Gastroesophageal sphincter (tissue), 3 donors: Measurements from ENCODE around the gene GOLIM4.

Experiments used
- EP300 ChIP-seq: sonication (generic); formaldehyde crosslinking; IDR thresholded peaks from one replicate; pipeline ENCODE4 v1.6.1; 2017; ENCODE audit warnings: antibody characterized with exemption, mild to moderate bottlenecking
- POLR2A ChIP-seq, 2 donors: fragments of 450-650 bp; IDR thresholded peaks; one replicate each; pipeline ENCODE4 v1.6.1; 2017; ENCODE audit warnings: antibody characterized with exemption in 2 of 2, mild to moderate bottlenecking in 2 of 2, moderate library complexity in 1 of 2
- POLR2AphosphoS5 ChIP-seq: sonication (generic); formaldehyde crosslinking; IDR thresholded peaks from one replicate; pipeline ENCODE4 v1.6.1; 2017; ENCODE audit warnings: antibody characterized with exemption
- TF ChIP-seq, protein P1 (sequence below), 4 experiments: fragments of 200-600 bp in 2 of 4; fragments of 450-650 bp in 2 of 4; sonication (generic) in 1 of 4; IDR thresholded peaks; one replicate each; pipeline ENCODE4 v1.5.1; 2017 to 2019; ENCODE audit warnings: antibody characterized with exemption in 4 of 4, mild to moderate bottlenecking in 2 of 4, moderate library complexity in 2 of 4

DNA sequence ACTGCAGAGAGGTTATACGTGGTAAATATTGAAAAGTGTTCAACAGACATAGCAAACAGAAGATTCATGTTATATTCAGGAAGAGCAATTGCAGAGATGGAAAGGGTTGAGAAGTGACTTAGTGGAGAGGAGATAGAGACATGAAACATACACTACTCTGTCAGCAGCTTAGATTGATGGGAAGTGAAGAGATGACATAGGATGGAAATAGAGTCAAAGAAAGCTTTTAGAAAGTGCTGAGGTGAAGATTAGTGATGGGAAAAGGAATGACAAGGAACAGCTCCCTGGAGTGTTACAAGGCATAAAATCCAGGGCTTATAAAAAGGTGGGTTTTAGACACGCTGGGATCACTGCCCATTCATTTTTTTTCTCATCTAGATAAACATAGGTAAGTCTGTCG lies 17.2 kb upstream of the GOLIM4 start:
- no peak for TF ChIP-seq POLR2AphosphoS5
- TF ChIP-seq, protein P1, sequence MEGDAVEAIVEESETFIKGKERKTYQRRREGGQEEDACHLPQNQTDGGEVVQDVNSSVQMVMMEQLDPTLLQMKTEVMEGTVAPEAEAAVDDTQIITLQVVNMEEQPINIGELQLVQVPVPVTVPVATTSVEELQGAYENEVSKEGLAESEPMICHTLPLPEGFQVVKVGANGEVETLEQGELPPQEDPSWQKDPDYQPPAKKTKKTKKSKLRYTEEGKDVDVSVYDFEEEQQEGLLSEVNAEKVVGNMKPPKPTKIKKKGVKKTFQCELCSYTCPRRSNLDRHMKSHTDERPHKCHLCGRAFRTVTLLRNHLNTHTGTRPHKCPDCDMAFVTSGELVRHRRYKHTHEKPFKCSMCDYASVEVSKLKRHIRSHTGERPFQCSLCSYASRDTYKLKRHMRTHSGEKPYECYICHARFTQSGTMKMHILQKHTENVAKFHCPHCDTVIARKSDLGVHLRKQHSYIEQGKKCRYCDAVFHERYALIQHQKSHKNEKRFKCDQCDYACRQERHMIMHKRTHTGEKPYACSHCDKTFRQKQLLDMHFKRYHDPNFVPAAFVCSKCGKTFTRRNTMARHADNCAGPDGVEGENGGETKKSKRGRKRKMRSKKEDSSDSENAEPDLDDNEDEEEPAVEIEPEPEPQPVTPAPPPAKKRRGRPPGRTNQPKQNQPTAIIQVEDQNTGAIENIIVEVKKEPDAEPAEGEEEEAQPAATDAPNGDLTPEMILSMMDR (IDR thresholded peaks at IDR 0.05): no peak
- TF ChIP-seq EP300: no peak
- TF ChIP-seq POLR2A (IDR thresholded peaks at IDR 0.05): no peak
